GM12878 (cell line): ENCODE data around the gene THSD4.

Experiments
- CBX5 ChIP-seq: sonication (generic); IDR thresholded peaks from 2 replicates; pipeline ENCODE4 v1.6.1; 2016; ENCODE audit warnings: low read depth, moderate library complexity, mild to moderate bottlenecking, inconsistent platforms
- SRF ChIP-seq, 2 experiments: IDR thresholded peaks; 2 replicates each; pipeline ENCODE4 v1.6.1; 2011; ENCODE audit warnings: low read depth in 2 of 2, low read length in 2 of 2, mild to moderate bottlenecking in 1 of 2, moderate library complexity in 1 of 2
- TAF1 ChIP-seq: IDR thresholded peaks from 2 replicates; pipeline ENCODE4 v1.6.1; 2011; ENCODE audit warnings: mild to moderate bottlenecking, low read depth, low read length, borderline replicate concordance
- TF ChIP-seq, protein P1 (sequence below), 3 experiments: IDR thresholded peaks in 2 of 3; conservative IDR thresholded peaks in 1 of 3; 2 replicates each; pipeline ENCODE4 v1.5.1; 2011; ENCODE audit warnings: low read depth in 3 of 3, low read length in 3 of 3, mild to moderate bottlenecking in 3 of 3, control low read depth in 2 of 3, moderate library complexity in 2 of 3, inconsistent platforms in 1 of 3, mixed read lengths in 1 of 3; ENCODE audit not compliant: control insufficient read depth in 2 of 3, insufficient read depth in 1 of 3; ENCODE audit errors: extremely low read depth in 1 of 3

- no peak for TF ChIP-seq SRF (IDR thresholded peaks at IDR 0.05; ENCODE audit: low read depth in 2 of 2, low read length in 2 of 2)
- TF ChIP-seq, protein P1, sequence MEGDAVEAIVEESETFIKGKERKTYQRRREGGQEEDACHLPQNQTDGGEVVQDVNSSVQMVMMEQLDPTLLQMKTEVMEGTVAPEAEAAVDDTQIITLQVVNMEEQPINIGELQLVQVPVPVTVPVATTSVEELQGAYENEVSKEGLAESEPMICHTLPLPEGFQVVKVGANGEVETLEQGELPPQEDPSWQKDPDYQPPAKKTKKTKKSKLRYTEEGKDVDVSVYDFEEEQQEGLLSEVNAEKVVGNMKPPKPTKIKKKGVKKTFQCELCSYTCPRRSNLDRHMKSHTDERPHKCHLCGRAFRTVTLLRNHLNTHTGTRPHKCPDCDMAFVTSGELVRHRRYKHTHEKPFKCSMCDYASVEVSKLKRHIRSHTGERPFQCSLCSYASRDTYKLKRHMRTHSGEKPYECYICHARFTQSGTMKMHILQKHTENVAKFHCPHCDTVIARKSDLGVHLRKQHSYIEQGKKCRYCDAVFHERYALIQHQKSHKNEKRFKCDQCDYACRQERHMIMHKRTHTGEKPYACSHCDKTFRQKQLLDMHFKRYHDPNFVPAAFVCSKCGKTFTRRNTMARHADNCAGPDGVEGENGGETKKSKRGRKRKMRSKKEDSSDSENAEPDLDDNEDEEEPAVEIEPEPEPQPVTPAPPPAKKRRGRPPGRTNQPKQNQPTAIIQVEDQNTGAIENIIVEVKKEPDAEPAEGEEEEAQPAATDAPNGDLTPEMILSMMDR (IDR thresholded peaks at IDR 0.05 in 2 of 3, conservative IDR thresholded peaks at IDR 0.05 in 1 of 3; ENCODE audit: control insufficient read depth in 2 of 3, extremely low read depth in 1 of 3, insufficient read depth in 1 of 3, low read depth in 3 of 3, low read length in 3 of 3): no peak
- TF ChIP-seq TAF1: no peak
- no peak for TF ChIP-seq CBX5
Observed at GRCh38 chr15:71185706-71186105, 70.4 kb downstream of the THSD4 start.
